Stimulated activated CD4-positive, alpha-beta T cell treated with anti-CD3 and anti-CD28 coated beads, Interleukin-2, amount 100 ng/mL, for 24 hours (primary cell): ENCODE measurements around the gene PLSCR3.

Experiments used
- DNase-seq, 2 donors: peaks; one replicate each; pipeline ENCODE4 v3.0.0-alpha.2; 2020

PLSCR3 gene

GRCh38 chr17:7405350-7406234 is 11.3 kb upstream of the PLSCR3 start:
- no peak for DNase-seq

- DNase-seq, result peak in 1 of 2 donors; percentile 68
Measured at GRCh38 chr17:7404737-7405349, 10.5 kb upstream of the PLSCR3 start.

- DNase-seq, result peak; percentile 94 to 95
Measured at GRCh38 chr17:7403977-7404736, 9.8 kb upstream of the PLSCR3 start, which contains the start of gene TMEM256. TMEM256 (minus strand) TSS chr17:7404097; CDS start chr17:7404084, 13 bp downstream.

- DNase-seq, result no peak
Measured at GRCh38 chr17:7403727-7403976, 9.3 kb upstream of the PLSCR3 start.

GRCh38 chr17:7403043-7403726 is 8.9 kb upstream of the PLSCR3 start:
- DNase-seq, result peak; percentile 27 to 34

- DNase-seq, result no peak
Measured at GRCh38 chr17:7398612-7399011, 4.3 kb upstream of the PLSCR3 start.

- DNase-seq, result no peak
Measured at GRCh38 chr17:7396147-7396546, 1.8 kb upstream of the PLSCR3 start.

GRCh38 chr17:7393613-7394451 is 493 bp downstream of the PLSCR3 start:
- peak; percentile 44 to 69 for DNase-seq

- no peak for DNase-seq
Measured at GRCh38 chr17:7392696-7393612, 1.4 kb downstream of the PLSCR3 start.

- DNase-seq, result no peak
Measured at GRCh38 chr17:7391307-7391706, 3.0 kb downstream of the PLSCR3 start.

GRCh38 chr17:7389924-7390910 is 4.1 kb downstream of the PLSCR3 start:
- DNase-seq, result no peak

- no peak for DNase-seq
Measured at GRCh38 chr17:7388856-7389255, 5.5 kb downstream of the PLSCR3 start.

GRCh38 chr17:7384489-7385081 is 9.7 kb downstream of the PLSCR3 start:
- no peak for DNase-seq

GRCh38 chr17:7383742-7384488 is 10.4 kb downstream of the PLSCR3 start:
- peak; percentile 77 to 83 for DNase-seq

- DNase-seq, result no peak
Measured at GRCh38 chr17:7383371-7383741, 11.0 kb downstream of the PLSCR3 start.

GRCh38 chr17:7382901-7383300 is 11.4 kb downstream of the PLSCR3 start:
- no peak for DNase-seq

GRCh38 chr17:7380855-7381683 is 13.3 kb downstream of the PLSCR3 start, which contains the start of gene TNK1:
TNK1 (plus strand) TSS chr17:7381089; CDS start chr17:7382927, 1,838 bp downstream.
- DNase-seq, result no peak

- DNase-seq, result no peak
Measured at GRCh38 chr17:7380321-7380720, 14.0 kb downstream of the PLSCR3 start.
